Stimulated activated CD4-positive, alpha-beta T cell treated with anti-CD3 and anti-CD28 coated beads, Interleukin-15, amount 100 ng/mL, for 1 hour (primary cell): ENCODE results near the gene ACYP2.
"Not testable (repeated sequence)": the region's sequence is repeated elsewhere in the genome, so short reads cannot be mapped to it uniquely, and the experiment has no call there.

ENCODE experiments used
- DNase-seq, 2 donors: peaks; one replicate each; pipeline ENCODE4 v3.0.0-alpha.2; 2020; ENCODE audit warnings: low read depth in 1 of 2, low spot score in 1 of 2

The ACYP2 gene

GRCh38 chr2:54262015-54262765 lies 146.8 kb downstream of the ACYP2 start:
- DNase-seq = no peak

- DNase-seq = not testable (repeated sequence)
Observed at GRCh38 chr2:54265081-54265480, 149.7 kb downstream of the ACYP2 start.

GRCh38 chr2:54267577-54267976 lies 152.2 kb downstream of the ACYP2 start:
- DNase-seq = no peak

GRCh38 chr2:54271189-54271588 lies 155.8 kb downstream of the ACYP2 start:
- DNase-seq = no peak

GRCh38 chr2:54271843-54272627 lies 156.6 kb downstream of the ACYP2 start:
- DNase-seq = no peak

GRCh38 chr2:54274781-54275242 lies 159.4 kb downstream of the ACYP2 start:
- DNase-seq = no peak

GRCh38 chr2:54275541-54275940 lies 160.1 kb downstream of the ACYP2 start:
- DNase-seq = no peak

- DNase-seq = no peak
Observed at GRCh38 chr2:54279385-54279784, 164.0 kb downstream of the ACYP2 start.

- DNase-seq = no peak
Observed at GRCh38 chr2:54284826-54285225, 169.4 kb downstream of the ACYP2 start.

GRCh38 chr2:54285451-54285850 lies 170.0 kb downstream of the ACYP2 start:
- no peak for DNase-seq

- no peak for DNase-seq
Observed at GRCh38 chr2:54287532-54287931, 172.1 kb downstream of the ACYP2 start.

- no peak for DNase-seq
Observed at GRCh38 chr2:54289917-54290316, 174.5 kb downstream of the ACYP2 start.

GRCh38 chr2:54290356-54291025 lies 175.1 kb downstream of the ACYP2 start:
- DNase-seq = no peak

GRCh38 chr2:54294665-54295064 lies 179.2 kb downstream of the ACYP2 start:
- not testable (repeated sequence) for DNase-seq

- no peak for DNase-seq
Observed at GRCh38 chr2:54295911-54296310, 180.5 kb downstream of the ACYP2 start.

- no peak for DNase-seq
Observed at GRCh38 chr2:54298514-54298913, 183.1 kb downstream of the ACYP2 start.

- DNase-seq = no peak
Observed at GRCh38 chr2:54303631-54304030, 188.2 kb downstream of the ACYP2 start.

GRCh38 chr2:54306556-54306955 lies 191.1 kb downstream of the ACYP2 start:
- DNase-seq = no peak

- no peak for DNase-seq
Observed at GRCh38 chr2:54308186-54308585, 192.8 kb downstream of the ACYP2 start.

- DNase-seq = no peak
Observed at GRCh38 chr2:54308782-54309181, 193.4 kb downstream of the ACYP2 start.

GRCh38 chr2:54310311-54310710 lies 194.9 kb downstream of the ACYP2 start:
- DNase-seq = no peak

GRCh38 chr2:54310961-54311360 lies 195.5 kb downstream of the ACYP2 start:
- no peak for DNase-seq
